Right lobe of liver (tissue), 4 donors: ENCODE results near the gene PRRC2C.

Experiments
- POLR2A ChIP-seq: fragments of 450-650 bp; IDR thresholded peaks from one replicate; pipeline ENCODE4 v1.6.1; 2017; ENCODE audit warnings: antibody characterized with exemption, mild to moderate bottlenecking
- TF ChIP-seq, protein P1 (sequence below), 4 donors: fragments of 200-600 bp in 3 of 4; fragments of 450-650 bp in 1 of 4; IDR thresholded peaks; one replicate each; pipeline versions ENCODE4 v1.5.1 to v1.8.0; 2016 to 2022; ENCODE audit warnings: antibody characterized with exemption in 4 of 4, mild to moderate bottlenecking in 2 of 4
- donor health status: DM: no; HTN: no; CAD: no.
- donor health status: DM: no; HTN: no; CAD: no.
- donor health status: DM: no; HTN: yes; CAD: no.

DNA sequence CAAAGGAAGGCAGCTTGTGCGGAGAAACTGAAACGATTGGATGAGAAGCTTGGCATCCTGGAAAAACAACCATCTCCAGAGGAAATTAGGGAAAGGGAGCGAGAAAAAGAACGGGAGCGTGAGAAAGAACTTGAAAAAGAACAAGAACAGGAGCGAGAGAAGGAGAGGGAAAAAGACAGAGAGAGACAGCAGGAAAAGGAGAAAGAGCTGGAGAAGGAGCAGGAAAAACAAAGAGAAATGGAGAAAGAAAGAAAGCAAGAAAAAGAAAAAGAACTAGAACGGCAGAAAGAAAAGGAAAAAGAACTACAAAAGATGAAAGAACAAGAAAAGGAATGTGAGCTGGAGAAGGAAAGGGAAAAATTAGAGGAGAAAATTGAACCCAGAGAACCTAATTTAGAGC is 47.2 kb downstream of the PRRC2C start:
- TF ChIP-seq, protein P1, sequence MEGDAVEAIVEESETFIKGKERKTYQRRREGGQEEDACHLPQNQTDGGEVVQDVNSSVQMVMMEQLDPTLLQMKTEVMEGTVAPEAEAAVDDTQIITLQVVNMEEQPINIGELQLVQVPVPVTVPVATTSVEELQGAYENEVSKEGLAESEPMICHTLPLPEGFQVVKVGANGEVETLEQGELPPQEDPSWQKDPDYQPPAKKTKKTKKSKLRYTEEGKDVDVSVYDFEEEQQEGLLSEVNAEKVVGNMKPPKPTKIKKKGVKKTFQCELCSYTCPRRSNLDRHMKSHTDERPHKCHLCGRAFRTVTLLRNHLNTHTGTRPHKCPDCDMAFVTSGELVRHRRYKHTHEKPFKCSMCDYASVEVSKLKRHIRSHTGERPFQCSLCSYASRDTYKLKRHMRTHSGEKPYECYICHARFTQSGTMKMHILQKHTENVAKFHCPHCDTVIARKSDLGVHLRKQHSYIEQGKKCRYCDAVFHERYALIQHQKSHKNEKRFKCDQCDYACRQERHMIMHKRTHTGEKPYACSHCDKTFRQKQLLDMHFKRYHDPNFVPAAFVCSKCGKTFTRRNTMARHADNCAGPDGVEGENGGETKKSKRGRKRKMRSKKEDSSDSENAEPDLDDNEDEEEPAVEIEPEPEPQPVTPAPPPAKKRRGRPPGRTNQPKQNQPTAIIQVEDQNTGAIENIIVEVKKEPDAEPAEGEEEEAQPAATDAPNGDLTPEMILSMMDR (IDR thresholded peaks at IDR 0.05), result no peak
- TF ChIP-seq POLR2A, result no peak
